IPS-NIHi7 (cell line): Measurements from ENCODE around the gene ELMOD1.

Experiments
- DNase-seq: peaks from one replicate; pipeline ENCODE4 v3.0.0; 2012; ENCODE audit warnings: mixed read lengths; ENCODE audit errors: extremely low spot score

ELMOD1 gene

GRCh38 chr11:107688322-107688918 is 97.5 kb downstream of the ELMOD1 start:
- DNase-seq = no peak

- DNase-seq = peak; percentile 65
Measured at GRCh38 chr11:107689317-107690202, 98.6 kb downstream of the ELMOD1 start.

GRCh38 chr11:107691000-107691750 is 100.2 kb downstream of the ELMOD1 start:
- DNase-seq = no peak

- DNase-seq = no peak
Measured at GRCh38 chr11:107695446-107695845, 104.5 kb downstream of the ELMOD1 start.

GRCh38 chr11:107696140-107696539 is 105.2 kb downstream of the ELMOD1 start:
- no peak for DNase-seq

- DNase-seq = no peak
Measured at GRCh38 chr11:107697291-107697690, 106.3 kb downstream of the ELMOD1 start.

GRCh38 chr11:107699371-107700285 is 108.7 kb downstream of the ELMOD1 start:
- no peak for DNase-seq

- no peak for DNase-seq
Measured at GRCh38 chr11:107702109-107702660, 111.2 kb downstream of the ELMOD1 start.

- no peak for DNase-seq
Measured at GRCh38 chr11:107702723-107703122, 111.8 kb downstream of the ELMOD1 start.

GRCh38 chr11:107704451-107704850 is 113.5 kb downstream of the ELMOD1 start:
- no peak for DNase-seq

GRCh38 chr11:107705027-107705426 is 114.1 kb downstream of the ELMOD1 start:
- no peak for DNase-seq

- no peak for DNase-seq
Measured at GRCh38 chr11:107706531-107706930, 115.6 kb downstream of the ELMOD1 start.

- no peak for DNase-seq
Measured at GRCh38 chr11:107707215-107707671, 116.3 kb downstream of the ELMOD1 start.

- peak; percentile 26 for DNase-seq
Measured at GRCh38 chr11:107707807-107708206, 116.9 kb downstream of the ELMOD1 start.

GRCh38 chr11:107708792-107709191 is 117.8 kb downstream of the ELMOD1 start:
- DNase-seq = no peak

- no peak for DNase-seq
Measured at GRCh38 chr11:107710301-107710700, 119.4 kb downstream of the ELMOD1 start.

GRCh38 chr11:107711861-107712755 is 121.2 kb downstream of the ELMOD1 start, which contains the start of gene SLN:
Gene SLN, minus strand, starts transcription at chr11:107712056.
- DNase-seq = no peak

- DNase-seq = no peak
Measured at GRCh38 chr11:107713009-107713408, 122.1 kb downstream of the ELMOD1 start.
